HG03196 (cell line): ENCODE data around the gene TIMM21.

Experiments
- ATAC-seq: cut with Tn5 transposase; IDR thresholded peaks from one replicate; pipeline ENCODE4 v1.9.1; 2021; ENCODE audit not compliant: unreplicated experiment

TIMM21 gene, protein sequence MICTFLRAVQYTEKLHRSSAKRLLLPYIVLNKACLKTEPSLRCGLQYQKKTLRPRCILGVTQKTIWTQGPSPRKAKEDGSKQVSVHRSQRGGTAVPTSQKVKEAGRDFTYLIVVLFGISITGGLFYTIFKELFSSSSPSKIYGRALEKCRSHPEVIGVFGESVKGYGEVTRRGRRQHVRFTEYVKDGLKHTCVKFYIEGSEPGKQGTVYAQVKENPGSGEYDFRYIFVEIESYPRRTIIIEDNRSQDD

DNA sequence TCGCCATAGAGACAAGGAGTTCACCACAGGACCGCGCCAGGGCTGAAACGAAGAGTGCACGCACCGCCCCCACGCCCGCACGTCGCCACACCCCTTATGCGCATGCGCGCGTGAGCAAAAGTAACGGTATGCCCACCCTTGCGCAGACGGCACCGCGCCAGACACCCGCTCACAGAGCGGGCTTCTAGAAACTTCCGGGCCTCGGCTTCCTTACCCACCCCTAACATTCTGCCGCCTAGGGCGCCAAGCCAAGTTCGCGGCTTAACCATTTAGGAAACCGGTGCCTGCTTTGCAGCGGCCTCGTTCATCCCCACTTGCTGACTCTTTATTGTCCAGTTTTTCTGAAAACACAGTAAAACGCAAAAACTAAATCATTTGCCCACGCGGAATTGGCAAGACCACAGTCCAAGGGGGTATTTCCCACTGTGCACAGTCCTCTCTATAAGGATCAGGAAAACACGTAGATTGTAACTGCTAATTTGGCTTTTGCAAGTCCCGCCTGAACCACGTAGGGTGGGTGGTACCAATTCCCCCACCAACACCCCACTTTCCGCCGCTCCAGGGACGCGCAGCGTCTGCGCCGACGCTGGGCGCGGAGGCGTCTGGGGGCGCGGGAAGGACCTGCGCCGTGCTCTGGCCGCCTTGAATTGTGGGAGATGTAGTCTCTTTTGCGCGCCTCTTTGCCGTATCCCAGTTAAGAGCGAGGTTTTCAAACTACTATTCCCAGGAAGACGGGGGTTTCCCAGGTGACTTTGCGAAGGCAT is at the start of gene TIMM21, which contains the start of gene FBXO15:
Gene TIMM21 (plus strand): TSS at position 745 of the 764 bp plus-strand sequence. CDS start 286 bp downstream, outside the sequence.
Gene FBXO15 (minus strand): TSS at position 56 of the 764 bp plus-strand sequence. CDS start 49 bp downstream, at position 7.
- peak; percentile 94 for ATAC-seq

DNA sequence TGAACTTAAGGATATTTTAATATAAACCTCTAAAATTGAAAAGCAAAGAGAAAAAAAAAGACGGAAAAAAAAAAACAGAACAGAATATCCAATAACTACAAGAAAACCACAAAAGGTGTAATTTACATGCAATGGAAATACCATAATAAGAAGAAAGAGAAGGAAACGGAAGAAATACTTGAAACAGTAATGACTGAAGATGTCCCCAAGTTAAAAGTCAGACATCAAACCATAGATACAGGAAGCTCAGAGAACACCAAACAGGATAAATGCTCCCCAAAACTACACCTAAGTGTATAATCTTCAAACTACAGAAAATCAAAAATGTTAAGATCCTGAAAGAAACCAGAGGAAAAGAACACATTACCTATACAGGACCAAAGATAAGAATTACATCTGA is 39.9 kb upstream of the TIMM21 start:
- ATAC-seq = no peak

- ATAC-seq = no peak
Measured at GRCh38 chr18:74110149-74110548, 38.2 kb upstream of the TIMM21 start.

- no peak for ATAC-seq
Measured at GRCh38 chr18:74110976-74111375, 37.3 kb upstream of the TIMM21 start.

GRCh38 chr18:74113711-74114110 is 34.6 kb upstream of the TIMM21 start:
- ATAC-seq = no peak

GRCh38 chr18:74114116-74114515 is 34.2 kb upstream of the TIMM21 start:
- no peak for ATAC-seq

GRCh38 chr18:74115046-74115445 is 33.3 kb upstream of the TIMM21 start:
- no peak for ATAC-seq

- ATAC-seq = no peak
Measured at GRCh38 chr18:74116633-74117554, 31.4 kb upstream of the TIMM21 start.

DNA sequence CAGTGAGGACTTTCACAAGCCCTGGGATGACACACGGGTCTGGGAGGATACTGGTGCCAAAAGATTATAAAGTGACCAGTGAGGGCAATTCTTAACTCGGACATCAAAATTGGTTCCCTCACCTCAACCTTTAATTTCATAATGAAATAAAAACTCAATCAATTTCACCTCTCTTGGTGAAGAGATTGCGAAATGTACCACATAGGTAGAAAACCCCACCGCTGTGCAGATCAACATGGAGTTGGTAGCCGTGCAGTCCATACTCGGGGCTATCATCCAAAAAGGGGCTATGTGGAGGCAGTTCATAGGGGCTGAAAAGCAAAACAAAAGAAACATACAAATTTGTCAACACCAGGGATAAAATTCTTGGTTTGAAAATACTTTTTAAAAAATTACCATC is 25.1 kb upstream of the TIMM21 start:
- no peak for ATAC-seq

GRCh38 chr18:74124642-74125041 is 23.7 kb upstream of the TIMM21 start:
- no peak for ATAC-seq

DNA sequence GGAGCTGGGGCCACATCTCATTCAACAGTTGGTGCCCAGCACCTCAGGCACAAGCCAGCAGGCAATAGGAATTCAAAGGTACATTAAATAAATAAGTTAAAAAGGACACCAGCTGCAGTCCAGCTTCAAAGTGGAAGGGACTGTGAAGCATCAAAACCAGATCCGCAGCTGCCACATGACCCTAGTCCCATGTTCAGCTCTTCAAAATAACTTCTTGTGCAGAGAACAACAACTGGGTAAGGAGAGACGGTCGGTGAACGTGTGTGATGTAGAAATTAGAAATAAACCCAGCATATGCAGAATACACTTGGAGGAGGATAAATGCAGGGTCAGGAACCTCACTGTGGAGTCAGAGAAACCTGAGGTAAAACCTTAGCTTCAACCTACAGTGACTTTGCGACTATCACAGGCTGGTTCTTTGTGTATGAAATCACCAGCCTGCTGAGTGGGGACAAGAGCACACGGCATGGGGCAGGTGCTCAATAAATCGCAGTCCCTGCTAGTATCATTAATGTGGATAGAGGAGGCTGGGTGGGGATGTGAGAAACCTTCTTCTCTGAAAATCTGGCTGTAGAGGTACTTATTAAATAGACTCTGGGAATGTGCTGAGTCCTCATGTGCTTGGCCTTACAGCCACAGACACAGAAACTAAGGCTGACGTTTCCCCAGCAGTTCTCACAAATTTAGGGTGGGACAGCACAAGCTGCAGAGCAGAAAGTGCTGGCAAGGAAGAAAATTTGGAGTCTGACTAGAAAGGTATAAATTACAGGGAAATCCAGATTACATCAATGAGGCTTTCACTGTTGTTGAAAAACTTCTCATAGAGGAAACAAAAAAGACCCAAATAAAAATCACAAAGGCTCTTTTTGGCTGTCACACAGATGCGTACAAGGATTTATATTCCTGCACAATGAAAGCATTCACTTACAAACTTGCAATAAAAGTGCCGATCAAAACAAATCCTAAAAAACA is 21.4 kb upstream of the TIMM21 start:
- no peak for ATAC-seq

DNA sequence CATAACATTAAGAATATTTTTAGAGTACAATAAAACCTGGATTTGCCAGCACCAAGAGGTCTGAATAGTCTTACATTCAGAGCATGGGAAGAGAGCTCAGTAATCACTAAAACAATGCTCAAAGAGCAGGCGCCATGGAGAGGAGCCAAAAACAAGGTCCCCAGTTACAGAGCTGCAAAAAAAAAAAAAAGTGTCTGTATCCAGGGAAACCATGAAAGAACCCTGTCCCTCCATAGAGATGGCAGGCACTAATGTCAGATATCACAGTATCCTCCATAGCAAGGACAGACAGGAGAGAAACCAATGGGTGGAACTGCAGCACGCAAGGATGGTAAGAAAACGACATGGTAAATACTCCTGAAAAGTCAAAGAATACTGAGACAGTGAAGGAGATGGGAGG is 20.2 kb upstream of the TIMM21 start:
- ATAC-seq = no peak

DNA sequence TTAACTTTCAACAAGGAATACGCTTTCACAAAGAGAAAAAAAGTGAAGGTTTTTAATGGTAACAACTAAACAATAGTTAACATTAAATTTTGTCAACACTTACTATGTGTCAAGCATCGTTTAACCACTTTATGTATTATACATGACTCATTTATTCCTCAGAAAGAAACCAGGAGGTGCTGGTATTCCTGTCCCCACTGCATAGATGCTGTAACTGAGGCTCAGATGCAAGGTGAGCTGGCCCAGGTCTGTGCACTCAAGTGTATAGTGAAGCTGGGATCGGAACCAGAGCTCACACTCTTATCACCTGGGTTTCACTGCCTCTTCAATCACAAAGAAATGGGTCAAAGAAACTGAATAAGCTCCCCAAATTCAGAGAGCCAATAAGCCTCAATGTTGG is 17.2 kb upstream of the TIMM21 start:
- no peak for ATAC-seq

- no peak for ATAC-seq
Measured at GRCh38 chr18:74132201-74132600, 16.1 kb upstream of the TIMM21 start.

DNA sequence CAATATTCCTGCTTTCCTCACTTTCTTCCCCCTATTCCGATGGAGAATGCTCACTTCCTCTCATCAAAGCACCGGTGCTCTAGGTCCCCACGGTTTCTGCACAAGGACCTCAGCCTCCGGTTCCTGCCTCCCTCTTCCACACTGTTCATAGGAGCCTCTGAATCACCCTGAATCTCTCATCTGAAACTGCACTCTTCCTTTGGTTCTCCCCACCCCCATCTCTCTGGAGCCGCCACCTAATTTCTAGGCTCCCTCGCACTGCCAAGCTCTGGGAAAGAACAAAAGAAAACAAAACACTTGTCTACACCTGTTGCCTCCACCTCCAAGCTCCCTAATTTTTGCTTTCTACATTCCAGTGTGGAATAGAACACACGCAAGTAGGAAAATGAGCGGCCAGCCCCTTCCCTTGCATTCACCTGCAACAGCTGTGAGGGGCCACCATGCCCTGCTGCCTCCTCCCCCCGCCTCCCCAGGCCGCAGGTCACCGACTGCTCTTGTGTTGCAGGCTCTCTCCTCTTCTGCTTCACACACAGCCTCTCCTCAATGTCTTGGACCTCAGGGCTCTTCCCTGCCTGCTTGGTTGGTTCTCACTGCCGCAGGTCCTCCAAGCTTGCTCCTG is 10.3 kb upstream of the TIMM21 start:
- no peak for ATAC-seq

DNA sequence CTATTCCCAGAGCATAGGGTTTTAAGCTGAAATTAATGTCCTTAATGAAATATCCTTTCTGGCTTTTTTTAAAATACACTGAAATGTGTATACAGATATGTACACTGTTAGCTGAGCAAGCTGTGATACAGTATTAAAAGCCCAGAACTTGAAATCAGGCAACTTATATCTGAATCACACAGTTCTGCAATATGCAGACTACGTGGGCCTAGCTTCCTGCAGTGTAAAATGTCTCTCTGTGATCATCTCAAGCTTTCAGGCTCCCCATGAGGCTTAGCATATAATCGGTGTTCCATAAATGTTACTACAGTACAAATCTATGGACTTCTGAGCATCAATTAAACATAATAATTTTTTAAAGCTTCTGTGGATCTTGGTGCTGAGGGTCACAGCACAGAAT is 8.9 kb upstream of the TIMM21 start:
- ATAC-seq = no peak

DNA sequence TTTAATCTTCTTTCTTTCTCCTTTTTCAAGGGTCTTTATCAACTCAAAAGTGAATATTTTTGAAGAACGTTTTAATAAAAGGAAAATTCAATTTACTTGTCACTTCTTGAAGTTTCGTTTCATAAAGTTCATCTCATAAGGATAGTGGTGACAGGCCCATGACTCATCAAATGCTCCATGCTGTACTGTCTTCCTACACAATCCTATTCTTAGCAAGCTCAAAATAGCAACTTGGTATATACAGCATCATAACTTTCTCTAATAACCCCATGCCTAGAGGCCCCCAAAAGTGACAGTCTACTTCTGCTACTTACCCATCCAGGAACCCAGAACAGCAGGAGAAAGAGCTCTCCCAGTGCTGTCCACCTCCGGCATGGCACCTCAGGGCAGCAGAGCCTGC is 8.4 kb upstream of the TIMM21 start:
- ATAC-seq = no peak

DNA sequence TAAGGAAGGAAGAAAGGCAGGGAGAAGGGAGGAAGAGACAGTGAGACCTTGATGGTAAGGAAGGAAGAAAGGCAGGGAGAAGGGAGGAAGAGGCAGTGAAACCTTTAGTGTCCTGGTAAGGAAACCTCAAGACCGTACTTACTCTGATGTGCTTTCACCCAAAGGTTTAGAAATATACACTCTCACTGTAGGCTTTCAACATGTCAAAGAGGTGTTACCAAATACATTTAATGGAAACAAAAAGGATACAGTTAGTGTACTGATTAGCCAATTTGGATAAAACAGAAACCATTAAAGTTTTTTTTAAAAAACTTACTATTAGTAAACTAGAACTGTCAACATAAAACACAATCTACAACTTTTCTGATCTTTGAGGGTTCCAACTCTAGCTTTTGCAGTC is 7.7 kb upstream of the TIMM21 start:
- no peak for ATAC-seq

DNA sequence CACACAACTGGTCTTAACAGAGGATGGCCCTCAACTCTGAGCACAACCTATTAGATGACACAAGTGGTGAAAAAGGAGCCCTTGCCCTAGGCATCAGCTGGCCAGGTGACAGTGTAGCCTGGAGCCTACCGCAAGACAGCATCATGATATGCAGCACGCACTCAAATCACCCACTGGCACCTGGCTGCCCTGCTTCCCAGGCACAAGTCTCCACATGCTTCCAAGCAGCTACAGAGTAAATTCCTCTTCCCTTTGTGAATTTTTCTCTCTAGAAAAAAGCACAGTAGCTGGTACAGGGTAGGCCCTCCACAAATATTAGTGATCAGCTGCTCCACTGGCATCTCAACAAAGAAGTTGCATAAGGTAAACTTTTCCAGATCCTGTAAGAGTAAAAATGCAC is 6.7 kb upstream of the TIMM21 start:
- no peak for ATAC-seq

DNA sequence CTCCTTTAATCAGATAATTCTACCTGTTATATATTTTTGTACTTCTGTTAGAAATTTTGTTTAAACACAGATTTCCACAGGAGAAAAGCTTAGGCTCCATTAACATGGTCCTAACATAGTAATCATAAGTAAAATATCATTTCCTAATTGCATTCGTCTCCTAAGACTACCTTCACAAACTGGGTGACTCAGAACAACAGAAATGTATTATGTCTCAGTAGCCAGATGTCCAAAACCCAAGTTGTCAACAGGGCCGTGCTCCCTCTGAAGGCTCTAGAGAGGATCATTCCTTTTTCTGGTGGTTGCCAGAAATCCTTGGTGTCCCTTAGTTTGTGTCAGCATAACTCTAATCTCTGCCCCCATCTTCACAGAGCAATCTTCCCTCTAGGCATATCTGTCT is 6.1 kb upstream of the TIMM21 start:
- no peak for ATAC-seq
